Subcutaneous adipose tissue (tissue), 4 donors: ENCODE data around the gene COL26A1. TPM values are rescaled to one million over a fixed set of nuclear protein-coding genes. Genes with fewer than 3 reads are reported as not detected.

Experiments
- CTCF ChIP-seq: fragments of 450-650 bp; IDR thresholded peaks from one replicate; pipeline ENCODE4 v1.5.1; 2016; ENCODE audit warnings: low read depth, mild to moderate bottlenecking, control low read depth, antibody characterized with exemption, moderate library complexity
- total RNA-seq, 4 donors: library from RNA; depleted of rRNA; stranded (reverse); fragments of >200 nt; gene quantifications; one replicate each; pipeline ENCODE4 v1.1.0, GENCODE V29; 2016

COL26A1 gene
- total RNA-seq, 4 donors from 2014 or later, result not detected

DNA sequence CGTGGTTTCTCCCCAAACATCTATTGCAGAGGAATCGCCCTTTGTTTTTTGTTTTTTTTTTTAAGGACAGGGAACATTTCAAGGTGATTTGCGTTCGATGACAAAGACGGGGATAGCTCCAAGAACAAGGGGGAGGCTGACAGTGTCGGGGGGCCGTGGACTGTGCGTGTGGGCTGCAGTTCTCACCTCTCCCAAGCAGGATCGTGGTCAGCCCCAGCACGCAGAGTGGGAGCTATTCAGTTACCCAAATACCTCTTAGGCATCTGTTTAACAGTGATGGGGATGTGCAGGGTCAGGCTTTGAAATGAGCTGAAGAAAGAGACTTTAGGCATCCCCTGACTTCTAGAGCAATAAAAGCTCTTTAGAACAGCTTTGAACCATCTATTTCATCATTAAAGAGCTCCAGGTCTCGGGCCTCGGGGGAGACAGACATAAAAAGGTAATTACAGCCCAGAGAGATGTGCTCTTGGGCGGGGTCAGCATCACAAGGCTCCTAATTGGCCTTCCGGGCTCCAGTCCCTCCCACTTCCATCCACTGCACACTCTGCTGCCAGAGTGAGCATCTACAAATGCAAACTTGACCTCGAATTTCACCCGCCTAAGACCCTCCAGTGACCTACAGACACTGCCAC lies 169.2 kb downstream of the COL26A1 start:
- no peak for TF ChIP-seq CTCF

GRCh38 chr7:101532400-101533102 lies 169.9 kb downstream of the COL26A1 start:
- TF ChIP-seq CTCF, result no peak

- no peak for TF ChIP-seq CTCF
These were observed 170.4 kb downstream of the COL26A1 start for GRCh38 chr7:101533103-101533465.

DNA sequence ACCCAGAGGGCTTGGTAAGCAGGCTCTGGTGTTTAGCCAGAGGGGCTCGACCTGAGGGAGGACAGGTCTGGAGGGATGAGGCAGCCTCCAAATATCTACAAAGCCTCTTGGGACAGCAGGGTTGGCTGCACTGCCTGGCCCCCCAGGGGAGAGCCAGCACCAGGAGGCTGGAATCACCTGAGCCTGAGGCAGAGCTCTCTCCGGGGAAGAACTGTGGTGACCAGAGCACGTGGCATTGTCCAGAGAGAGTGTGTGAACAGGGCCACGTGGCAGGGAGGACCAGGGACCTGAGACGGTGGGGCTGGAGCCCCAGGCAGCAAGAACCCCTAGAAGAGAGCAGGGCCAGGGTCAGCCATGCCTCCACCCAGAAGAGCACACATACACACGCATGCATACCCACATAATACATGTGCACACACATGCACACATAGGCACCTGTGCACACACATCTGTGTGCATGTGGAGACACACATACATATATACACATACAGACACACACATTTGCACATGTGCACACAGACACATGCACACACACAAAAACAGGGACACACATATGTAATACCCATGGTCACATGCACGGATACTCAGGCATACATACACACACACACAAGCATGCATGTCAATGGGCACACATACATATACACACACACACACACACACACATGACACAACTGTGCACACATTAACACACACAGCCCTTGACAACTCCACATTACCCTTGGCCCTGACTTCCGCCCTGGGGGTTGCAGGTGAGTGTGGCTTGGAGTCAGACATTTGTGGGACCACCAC lies 171.5 kb downstream of the COL26A1 start:
- TF ChIP-seq CTCF, result no peak

DNA sequence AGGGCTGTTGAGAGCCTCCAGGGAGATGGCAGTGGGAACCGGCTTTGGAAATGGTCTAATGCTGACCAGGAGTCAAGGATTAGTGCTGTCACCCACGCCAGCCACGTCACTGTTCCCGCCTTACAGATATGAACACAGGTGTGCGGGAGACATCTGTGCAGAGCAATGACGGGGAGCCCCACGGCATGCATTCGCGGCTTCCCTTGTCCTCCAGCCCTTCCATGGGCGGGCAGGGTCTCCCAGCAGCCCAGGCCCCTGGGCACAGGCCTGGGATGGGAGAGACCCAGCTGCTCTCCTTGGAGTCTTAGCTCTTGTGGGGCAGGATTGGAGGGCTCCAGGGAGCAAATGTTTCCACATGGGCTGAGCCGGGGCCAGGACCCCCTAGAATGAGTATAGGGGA lies 172.2 kb downstream of the COL26A1 start:
- TF ChIP-seq CTCF, result no peak

DNA sequence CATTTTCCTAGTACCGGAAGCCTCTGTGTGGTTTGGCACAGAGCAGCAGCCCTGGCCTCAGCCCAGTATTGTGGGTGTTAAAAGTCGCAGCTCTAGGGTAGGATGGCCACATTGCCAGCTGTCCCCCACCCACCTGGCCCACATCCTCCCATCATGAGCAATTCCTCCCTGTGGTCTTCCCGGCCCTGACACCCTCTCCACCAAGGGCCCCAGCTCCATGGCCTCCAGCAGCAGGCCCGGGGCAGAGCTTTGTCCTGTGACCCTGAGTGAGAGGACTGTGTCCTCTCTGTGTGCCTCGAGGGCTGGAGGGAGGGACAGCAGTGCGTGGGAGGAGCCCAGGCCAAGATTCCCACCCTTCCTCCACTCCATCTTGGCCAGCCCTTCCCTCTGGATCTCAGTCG lies 172.7 kb downstream of the COL26A1 start:
- no peak for TF ChIP-seq CTCF

DNA sequence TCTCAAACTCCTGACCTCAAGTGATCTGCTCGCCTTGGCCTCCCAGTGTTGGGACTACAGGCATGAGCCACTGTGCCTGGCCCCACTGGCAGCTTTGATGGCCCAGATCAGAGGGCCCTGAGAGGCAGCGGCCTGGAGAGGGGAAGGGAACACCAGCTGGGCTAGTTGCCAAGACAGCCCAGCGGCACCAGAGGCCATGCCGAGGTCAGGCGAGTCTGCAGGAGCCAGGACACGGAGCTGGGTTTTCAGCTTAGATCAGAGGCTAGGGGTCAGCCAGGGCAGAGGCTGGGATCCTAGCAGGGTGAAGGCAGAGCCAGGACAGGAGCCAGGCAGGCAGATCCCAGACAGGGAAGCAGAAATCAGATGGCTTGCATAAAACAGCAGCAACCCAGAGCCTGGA lies 173.6 kb downstream of the COL26A1 start:
- TF ChIP-seq CTCF, result no peak
